ENCODE results near the gene CGN.
A peak's percentile ranks its signal among the peaks of the same experiment; 100 is the strongest.

Gene CGN

GRCh38 chr1:151485685-151486255 is 25.4 kb upstream of the CGN start:
- H3K4me3 ChIP-seq: no peak overlapping the region
- H3K36me3 ChIP-seq (replicated peaks): no peaks in the 10 kb centered on the region
- H3K9me3 ChIP-seq: peaks cover 4% of the 10 kb centered on the region; the same call in 1 of the 2 replicates
- in situ Hi-C loops (cut with MboI; ENCODE audit: low sequenced_read_pairs): no loop called here
- no peaks in the 10 kb centered on the region for H3K4me1 ChIP-seq
- H3K27me3 ChIP-seq (ENCODE audit: low read depth): no peaks in the 10 kb centered on the region
- DNase-seq (ENCODE audit: low spot score in 2 of 2): no peak

- Histone ChIP-seq H3K27me3 (ENCODE audit: low read depth) (no peaks in the 10 kb centered on the region), H3K9me3 (peaks cover 4% of the 10 kb centered on the region; the same call in 1 of the 2 replicates), H3K36me3 (replicated peaks) (no peaks in the 10 kb centered on the region), H3K4me1 (no peaks in the 10 kb centered on the region), H3K4me3 (no peak overlapping the region)
- in situ Hi-C loops (cut with MboI; ENCODE audit: low sequenced_read_pairs): no loop called here
- no peak for DNase-seq (ENCODE audit: low spot score in 2 of 2)
Observed at GRCh38 chr1:151486557-151486956, 24.6 kb upstream of the CGN start.

- Histone ChIP-seq H3K4me3 (no peak overlapping the region), H3K9me3 (no peaks in the 10 kb centered on the region), H3K4me1 (peaks cover 2% of the 10 kb centered on the region; the same call in 1 of the 2 replicates), H3K36me3 (replicated peaks) (no peaks in the 10 kb centered on the region), H3K27me3 (ENCODE audit: low read depth) (no peaks in the 10 kb centered on the region)
- in situ Hi-C loops (cut with MboI; ENCODE audit: low sequenced_read_pairs): no loop called here
- no peak for DNase-seq (ENCODE audit: low spot score in 2 of 2)
Observed at GRCh38 chr1:151491641-151492040, 19.5 kb upstream of the CGN start.

GRCh38 chr1:151492120-151492519 is 19.1 kb upstream of the CGN start:
- peaks cover 2% of the 10 kb centered on the region; the same call in 1 of the 2 replicates for H3K4me1 ChIP-seq
- no peaks in the 10 kb centered on the region for H3K9me3 ChIP-seq
- in situ Hi-C loops (cut with MboI; ENCODE audit: low sequenced_read_pairs): no loop called here
- H3K36me3 ChIP-seq (replicated peaks): no peaks in the 10 kb centered on the region
- no peaks in the 10 kb centered on the region for H3K27me3 ChIP-seq (ENCODE audit: low read depth)
- no peak overlapping the region for H3K4me3 ChIP-seq
- DNase-seq (ENCODE audit: low spot score in 2 of 2): no peak

- Histone ChIP-seq H3K27me3 (ENCODE audit: low read depth) (no peaks in the 10 kb centered on the region), H3K9me3 (no peaks in the 10 kb centered on the region), H3K4me1 (peaks cover 2% of the 10 kb centered on the region; the same call in 1 of the 2 replicates), H3K4me3 (no peak overlapping the region), H3K36me3 (replicated peaks) (no peaks in the 10 kb centered on the region)
- DNase-seq (ENCODE audit: low spot score in 2 of 2): no peak
- in situ Hi-C loops (cut with MboI; ENCODE audit: low sequenced_read_pairs): no loop called here
Observed at GRCh38 chr1:151493042-151493441, 18.1 kb upstream of the CGN start.

- Histone ChIP-seq H3K27me3 (ENCODE audit: low read depth) (no peaks in the 10 kb centered on the region), H3K4me1 (peaks cover 2% of the 10 kb centered on the region; the same call in 1 of the 2 replicates), H3K9me3 (no peaks in the 10 kb centered on the region), H3K36me3 (replicated peaks) (no peaks in the 10 kb centered on the region), H3K4me3 (no peak overlapping the region)
- DNase-seq (ENCODE audit: low spot score in 2 of 2): peak in 1 of 2 experiments; percentile 45
- in situ Hi-C loops (cut with MboI; ENCODE audit: low sequenced_read_pairs): no loop called here
Observed at GRCh38 chr1:151494741-151495281, 16.4 kb upstream of the CGN start.

- in situ Hi-C loops (cut with MboI; ENCODE audit: low sequenced_read_pairs): no loop called here
- Histone ChIP-seq H3K4me1 (peaks cover 2% of the 10 kb centered on the region; the same call in 1 of the 2 replicates), H3K27me3 (ENCODE audit: low read depth) (no peaks in the 10 kb centered on the region), H3K4me3 (no peak overlapping the region), H3K36me3 (replicated peaks) (no peaks in the 10 kb centered on the region), H3K9me3 (no peaks in the 10 kb centered on the region)
- no peak for DNase-seq (ENCODE audit: low spot score in 2 of 2)
Observed at GRCh38 chr1:151495316-151495715, 15.9 kb upstream of the CGN start.

GRCh38 chr1:151499365-151499764 is 11.8 kb upstream of the CGN start:
- Histone ChIP-seq H3K9me3 (no peaks in the 10 kb centered on the region), H3K4me3 (no peak overlapping the region), H3K27me3 (ENCODE audit: low read depth) (no peaks in the 10 kb centered on the region), H3K36me3 (replicated peaks) (no peaks in the 10 kb centered on the region), H3K4me1 (peaks cover 6% of the 10 kb centered on the region)
- no peak for DNase-seq (ENCODE audit: low spot score in 2 of 2)
- in situ Hi-C loops (cut with MboI; ENCODE audit: low sequenced_read_pairs): no loop called here

- Histone ChIP-seq H3K9me3 (no peaks in the 10 kb centered on the region), H3K27me3 (ENCODE audit: low read depth) (no peaks in the 10 kb centered on the region), H3K4me1 (peaks cover 8% of the 10 kb centered on the region), H3K36me3 (replicated peaks) (no peaks in the 10 kb centered on the region), H3K4me3 (no peak overlapping the region)
- in situ Hi-C loops (cut with MboI; ENCODE audit: low sequenced_read_pairs): no loop called here
- DNase-seq (ENCODE audit: low spot score in 2 of 2): no peak
Observed at GRCh38 chr1:151499930-151500329, 11.3 kb upstream of the CGN start.

- DNase-seq (ENCODE audit: low spot score in 2 of 2): no peak
- in situ Hi-C loops (cut with MboI; ENCODE audit: low sequenced_read_pairs): no loop called here
- Histone ChIP-seq H3K4me3 (no peak overlapping the region), H3K4me1 (peaks cover 6% of the 10 kb centered on the region), H3K36me3 (replicated peaks) (no peaks in the 10 kb centered on the region), H3K27me3 (ENCODE audit: low read depth) (no peaks in the 10 kb centered on the region), H3K9me3 (no peaks in the 10 kb centered on the region)
Observed at GRCh38 chr1:151501474-151501873, 9.7 kb upstream of the CGN start.

- Histone ChIP-seq H3K36me3 (replicated peaks) (no peaks in the 10 kb centered on the region), H3K4me1 (peaks cover 6% of the 10 kb centered on the region), H3K9me3 (no peaks in the 10 kb centered on the region), H3K27me3 (ENCODE audit: low read depth) (no peaks in the 10 kb centered on the region), H3K4me3 (no peak overlapping the region)
- no peak for DNase-seq (ENCODE audit: low spot score in 2 of 2)
- in situ Hi-C loops (cut with MboI; ENCODE audit: low sequenced_read_pairs): no loop called here
Observed at GRCh38 chr1:151502035-151502700, 9.0 kb upstream of the CGN start.

- in situ Hi-C loops (cut with MboI; ENCODE audit: low sequenced_read_pairs): no loop called here
- peaks cover 6% of the 10 kb centered on the region for H3K4me1 ChIP-seq
- H3K9me3 ChIP-seq: no peaks in the 10 kb centered on the region
- DNase-seq (ENCODE audit: low spot score in 2 of 2): no peak
- no peaks in the 10 kb centered on the region for H3K27me3 ChIP-seq (ENCODE audit: low read depth)
- no peaks in the 10 kb centered on the region for H3K36me3 ChIP-seq (replicated peaks)
- H3K4me3 ChIP-seq: no peak overlapping the region
Observed at GRCh38 chr1:151502859-151503780, 8.1 kb upstream of the CGN start.

- Histone ChIP-seq H3K4me1 (peaks cover 6% of the 10 kb centered on the region), H3K27me3 (ENCODE audit: low read depth) (no peaks in the 10 kb centered on the region), H3K4me3 (no peak overlapping the region), H3K9me3 (no peaks in the 10 kb centered on the region), H3K36me3 (replicated peaks) (no peaks in the 10 kb centered on the region)
- in situ Hi-C loops (cut with MboI; ENCODE audit: low sequenced_read_pairs): no loop called here
- DNase-seq (ENCODE audit: low spot score in 2 of 2): peak in 1 of 2 experiments; percentile 19
Observed at GRCh38 chr1:151504252-151504651, 6.9 kb upstream of the CGN start.
